NCI-H1048 (cell line): Measurements from ENCODE around the gene GBX1.

Experiments used
- DNase-seq: peaks from one replicate; lab custom pipeline; 2025; lab: John Stamatoyannopoulos, UW

The GBX1 gene

DNA sequence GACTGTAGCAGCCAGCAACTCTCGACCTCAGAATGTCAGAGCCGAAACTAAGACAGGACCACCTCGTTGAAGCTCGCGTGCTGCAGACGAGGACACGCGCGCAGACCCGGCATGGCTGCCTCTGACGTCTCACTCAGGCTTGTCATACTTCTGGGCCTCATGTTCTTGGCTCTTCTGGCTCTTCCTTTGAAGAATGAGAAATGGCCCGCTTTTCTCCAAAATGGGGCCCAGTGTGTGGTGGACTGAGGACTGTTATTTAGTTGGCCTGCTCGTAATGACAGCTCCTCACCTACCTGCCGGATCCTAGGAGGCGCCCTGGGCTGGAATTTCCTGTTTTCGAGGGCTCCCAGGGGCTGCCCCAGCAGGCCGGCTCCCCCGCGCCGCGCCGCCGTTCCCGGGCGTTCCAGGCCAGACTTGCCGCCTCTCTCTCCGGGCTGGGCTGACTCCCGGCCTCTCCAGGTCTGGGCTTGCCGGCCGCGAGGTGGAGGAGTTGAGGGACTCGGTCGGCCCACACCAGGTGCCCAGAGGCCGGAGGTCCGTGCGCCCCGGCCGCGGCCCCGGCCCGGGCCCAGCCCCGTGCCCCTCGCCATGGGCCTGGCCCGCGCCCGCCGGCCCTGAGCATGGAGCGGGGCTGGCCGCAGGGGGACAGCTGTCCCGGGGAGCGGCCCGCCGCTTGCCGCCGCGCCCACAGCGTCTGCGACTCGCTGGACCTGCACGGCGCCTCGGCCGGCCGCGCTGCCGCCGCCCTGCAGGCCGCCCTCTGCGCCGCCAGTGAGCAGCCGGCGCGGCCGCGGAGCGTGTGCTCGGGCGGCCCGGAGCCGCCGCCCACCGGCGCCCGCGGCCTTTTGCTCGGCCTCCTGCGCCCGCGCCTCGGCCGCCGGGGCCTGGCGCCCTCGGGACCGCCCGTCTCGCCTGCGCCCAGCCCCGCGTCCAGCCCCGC is 53.1 kb downstream of the GBX1 start:
- no peak for DNase-seq

DNA sequence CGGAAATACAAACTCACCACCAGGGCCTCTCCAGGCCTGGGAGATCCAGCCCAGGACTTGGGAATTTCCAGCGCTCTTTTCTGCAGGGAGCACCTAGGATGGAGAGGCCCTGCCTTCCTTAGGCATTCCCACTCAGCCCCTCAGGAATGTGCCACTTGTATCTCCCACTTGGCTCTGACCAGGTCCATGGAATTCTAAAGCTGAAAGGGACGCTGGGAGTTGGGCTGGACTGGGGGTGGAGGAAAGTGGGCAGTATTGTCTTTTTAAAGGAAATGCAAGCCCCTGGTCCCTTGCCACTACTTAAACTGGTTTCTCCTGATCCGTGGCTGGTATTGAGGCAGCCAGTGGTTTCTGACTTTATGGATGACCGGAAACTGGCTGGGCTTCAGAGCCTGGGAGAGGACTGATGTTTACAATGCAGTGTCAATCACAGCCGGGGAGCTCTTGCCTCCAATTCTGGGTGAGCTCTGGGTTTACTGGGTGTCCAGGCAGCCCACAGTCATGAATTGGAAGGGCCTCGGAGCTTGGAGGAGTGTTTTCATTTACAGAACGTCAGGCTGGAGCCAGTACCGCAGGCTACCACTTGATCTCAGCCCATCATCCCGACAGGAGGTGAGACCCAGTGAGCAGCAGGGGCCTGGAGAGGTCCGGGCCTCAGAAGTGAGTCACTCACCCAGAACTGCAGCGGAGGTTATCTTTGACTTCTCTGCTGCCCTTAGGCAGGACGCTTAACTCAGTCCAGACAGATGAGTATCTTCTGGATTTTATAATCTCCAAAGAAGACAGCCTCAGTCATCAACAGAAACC is 53.9 kb downstream of the GBX1 start:
- DNase-seq: no peak

DNA sequence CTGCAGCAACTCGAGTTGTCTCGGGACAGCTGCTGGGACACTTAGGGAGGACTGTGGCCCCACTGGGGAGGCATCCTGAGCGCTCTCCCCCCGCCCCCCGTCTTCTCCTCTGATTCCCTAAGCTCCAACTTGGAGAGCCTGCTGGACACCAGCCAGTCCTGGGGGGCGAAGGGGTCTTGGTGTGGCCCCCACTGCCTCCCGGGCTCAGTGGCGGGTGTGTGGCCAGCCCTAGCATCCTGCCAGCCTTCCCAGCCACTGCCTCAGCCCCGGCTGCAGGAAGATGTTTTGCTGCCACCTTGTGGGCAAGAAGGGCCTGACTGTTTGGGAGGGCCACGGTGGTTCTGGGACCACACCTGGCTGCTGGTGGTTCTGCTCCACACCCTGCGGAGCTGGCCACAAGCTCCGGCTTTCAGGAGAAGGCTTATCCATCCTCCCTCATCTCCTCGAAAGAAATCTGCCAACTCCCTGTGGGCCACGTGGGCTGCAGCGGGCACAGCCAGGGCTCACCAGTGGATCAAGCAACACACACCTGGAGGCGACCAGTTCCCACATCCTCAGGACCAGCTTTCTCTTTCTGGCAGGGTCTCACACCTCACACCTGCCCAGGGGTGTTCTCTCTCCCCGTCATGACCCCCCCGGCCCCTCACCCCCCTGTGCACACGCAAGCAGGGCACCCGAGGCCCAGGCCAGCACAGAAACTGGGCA is 56.4 kb downstream of the GBX1 start:
- DNase-seq: no peak

DNA sequence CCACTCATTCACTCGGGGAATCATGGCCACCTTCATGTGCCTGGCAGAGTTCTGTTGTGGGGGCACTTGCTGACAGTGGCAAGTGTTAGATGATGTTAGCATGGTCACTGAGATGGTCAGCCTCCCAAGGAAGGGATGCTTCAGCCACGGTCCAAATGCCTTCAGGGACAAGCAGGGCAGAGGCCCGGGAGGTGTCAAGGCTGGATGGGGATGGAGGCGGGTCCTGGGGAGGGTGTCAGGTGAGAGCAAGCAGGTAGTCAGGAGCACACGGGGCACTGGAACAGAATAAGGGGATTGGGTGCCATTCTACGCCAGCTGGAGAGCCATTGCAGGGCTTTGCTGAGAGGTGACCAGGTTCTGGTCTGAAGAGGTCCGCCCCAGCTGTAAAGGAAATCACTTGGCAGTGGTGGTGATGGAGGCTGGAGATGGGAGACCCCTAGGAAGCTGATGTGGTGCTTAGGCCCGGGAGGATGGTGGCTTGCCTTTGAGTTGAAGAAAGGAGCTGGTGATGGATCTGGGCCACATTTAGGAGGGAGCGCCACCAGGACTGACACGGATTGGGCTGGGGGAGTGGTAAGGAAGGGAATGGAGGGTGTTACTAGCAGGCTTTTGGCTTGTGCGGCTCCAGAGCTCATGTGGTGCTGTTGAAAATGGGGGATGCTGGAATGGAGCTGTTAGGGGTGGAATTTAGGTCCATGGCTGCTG is 57.1 kb downstream of the GBX1 start:
- no peak for DNase-seq

DNA sequence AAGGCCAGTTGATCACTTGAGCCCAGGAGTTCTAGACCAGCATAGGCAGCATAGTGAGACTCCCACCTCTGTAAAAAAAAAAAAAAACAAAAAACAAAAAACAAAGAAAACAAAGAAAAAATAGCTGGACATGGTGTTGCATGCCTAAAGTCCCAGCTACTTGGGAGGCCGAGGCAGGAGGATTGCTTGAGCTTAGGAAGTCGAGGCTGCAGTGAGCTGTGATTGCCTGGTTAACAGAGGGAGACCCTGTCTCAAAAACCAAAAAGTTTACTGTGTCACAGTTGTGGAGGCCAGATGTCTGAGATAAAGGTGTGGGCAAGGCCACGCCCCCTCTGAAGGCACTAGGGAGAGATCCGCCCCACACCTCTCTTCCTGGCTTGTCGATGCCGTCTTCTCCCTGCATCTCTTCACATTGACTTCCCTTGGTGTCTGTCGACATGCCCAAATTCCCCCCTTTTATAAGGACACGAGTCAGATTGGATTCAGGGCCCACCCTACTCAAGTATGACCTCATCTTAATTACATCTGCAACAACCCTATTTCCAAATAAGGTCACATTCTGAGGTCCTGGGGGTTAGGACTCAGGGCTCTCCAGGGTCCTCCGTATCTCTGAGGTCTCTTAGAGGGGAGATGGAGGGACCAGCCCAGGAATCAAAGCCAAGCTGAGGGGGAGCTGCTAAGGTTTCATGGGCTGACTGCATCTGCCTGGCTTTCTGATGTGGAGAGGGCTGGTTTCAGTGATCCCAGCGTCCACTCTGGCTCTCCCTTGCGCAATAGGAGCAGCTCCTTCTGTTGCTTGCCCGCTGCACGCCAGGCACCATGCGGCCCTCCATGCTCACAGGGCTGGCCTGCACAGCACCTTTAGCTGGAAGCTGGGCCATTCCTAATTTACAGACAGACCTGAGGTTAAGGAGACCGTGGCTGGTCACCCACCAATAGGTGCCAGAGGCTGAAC is 58.1 kb downstream of the GBX1 start:
- no peak for DNase-seq

DNA sequence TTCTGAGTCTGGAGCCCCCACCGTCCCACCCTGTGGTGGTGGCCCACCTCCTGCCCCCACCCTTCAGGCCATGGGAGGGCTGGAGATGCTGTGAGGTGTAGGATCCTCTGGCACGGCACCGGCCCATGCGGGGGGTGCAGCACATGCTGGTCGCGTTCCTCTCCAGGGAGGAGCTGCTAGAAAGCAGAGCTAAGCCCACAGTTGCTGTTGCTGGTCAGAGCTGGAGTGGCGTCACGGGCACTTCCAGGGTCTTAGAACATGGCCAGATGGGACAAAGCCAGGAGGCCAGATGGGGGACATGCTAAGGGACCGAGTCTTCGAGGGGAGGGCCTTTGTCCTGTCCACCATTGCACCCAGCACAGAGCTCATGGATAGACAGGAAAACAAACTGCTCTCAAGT is 59.6 kb downstream of the GBX1 start:
- DNase-seq: no peak

DNA sequence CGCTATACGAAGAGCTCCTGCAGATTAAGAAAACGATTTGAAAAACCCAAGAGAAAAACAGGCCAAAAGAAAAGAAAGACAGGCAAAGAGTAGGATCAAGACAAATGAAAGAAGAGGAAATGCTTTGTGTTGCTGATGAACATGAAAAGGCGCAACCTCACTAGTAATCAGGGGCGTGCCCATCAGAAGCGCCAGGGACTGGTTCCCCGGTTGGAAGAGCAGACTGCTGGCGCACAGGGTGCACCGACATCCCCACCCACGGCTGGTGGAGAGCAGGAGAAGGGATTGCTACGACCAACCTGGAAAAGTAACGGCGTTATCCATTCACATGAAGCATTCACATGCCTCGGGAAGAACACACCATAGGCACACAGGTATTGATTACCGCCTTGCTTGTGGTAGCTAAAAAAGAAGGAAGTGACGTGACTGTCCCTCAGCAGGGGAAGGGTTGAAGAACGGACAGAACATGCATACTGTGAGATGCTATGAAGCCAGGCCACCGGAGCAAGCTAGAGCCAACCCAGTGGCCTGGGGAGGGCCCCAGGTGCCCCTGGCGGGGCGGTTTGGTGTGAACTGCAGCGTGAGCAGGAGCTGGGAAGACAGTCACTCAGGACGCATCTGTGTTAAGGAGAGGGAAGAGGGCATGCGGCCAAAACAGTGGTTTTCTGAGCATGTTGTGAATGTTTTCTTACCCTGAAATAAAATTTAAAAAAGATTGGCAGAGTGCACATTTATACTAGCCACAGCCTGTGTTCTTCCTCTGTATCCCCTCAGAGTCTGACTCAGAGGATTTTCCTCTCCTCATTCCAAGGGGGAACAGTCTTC is 62.9 kb downstream of the GBX1 start:
- DNase-seq: no peak

DNA sequence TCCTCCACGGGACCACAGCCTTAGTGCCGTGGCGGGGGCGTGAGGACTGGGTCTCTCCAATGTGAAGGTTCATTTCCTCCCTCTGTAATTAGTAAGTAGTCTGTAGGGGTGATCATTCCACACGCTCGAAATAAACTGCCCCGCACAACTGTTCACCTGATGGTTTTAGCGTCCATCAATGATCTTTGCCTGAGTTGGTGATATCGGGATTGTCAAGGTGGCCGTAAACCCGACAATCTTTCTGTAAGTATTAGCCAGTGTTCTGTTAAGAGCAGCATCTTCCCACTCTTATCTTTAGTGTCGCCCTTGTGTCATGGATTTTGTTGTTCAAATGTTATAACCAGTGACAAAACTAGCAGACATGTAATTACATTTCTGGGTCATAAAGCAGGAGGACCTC is 63.5 kb downstream of the GBX1 start:
- no peak for DNase-seq

DNA sequence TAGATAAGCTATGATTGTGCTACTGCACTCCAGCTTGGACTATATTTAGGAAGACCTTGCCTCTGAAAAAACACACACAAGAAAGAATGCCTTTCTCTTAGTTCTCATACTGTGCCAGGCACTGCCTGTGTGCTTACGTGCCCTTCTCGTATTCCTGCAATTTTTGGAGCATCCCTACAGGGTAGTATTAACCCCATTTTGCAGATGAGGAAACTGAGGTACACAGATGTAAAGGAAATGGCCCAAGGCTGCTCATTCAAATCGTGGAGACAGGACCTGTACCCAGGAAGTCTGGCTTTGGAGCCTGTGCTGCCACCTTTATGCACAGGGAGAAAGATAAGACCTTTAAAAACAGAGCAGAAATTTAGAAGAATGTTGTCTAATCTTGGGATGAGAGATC is 64.5 kb downstream of the GBX1 start:
- DNase-seq: no peak

DNA sequence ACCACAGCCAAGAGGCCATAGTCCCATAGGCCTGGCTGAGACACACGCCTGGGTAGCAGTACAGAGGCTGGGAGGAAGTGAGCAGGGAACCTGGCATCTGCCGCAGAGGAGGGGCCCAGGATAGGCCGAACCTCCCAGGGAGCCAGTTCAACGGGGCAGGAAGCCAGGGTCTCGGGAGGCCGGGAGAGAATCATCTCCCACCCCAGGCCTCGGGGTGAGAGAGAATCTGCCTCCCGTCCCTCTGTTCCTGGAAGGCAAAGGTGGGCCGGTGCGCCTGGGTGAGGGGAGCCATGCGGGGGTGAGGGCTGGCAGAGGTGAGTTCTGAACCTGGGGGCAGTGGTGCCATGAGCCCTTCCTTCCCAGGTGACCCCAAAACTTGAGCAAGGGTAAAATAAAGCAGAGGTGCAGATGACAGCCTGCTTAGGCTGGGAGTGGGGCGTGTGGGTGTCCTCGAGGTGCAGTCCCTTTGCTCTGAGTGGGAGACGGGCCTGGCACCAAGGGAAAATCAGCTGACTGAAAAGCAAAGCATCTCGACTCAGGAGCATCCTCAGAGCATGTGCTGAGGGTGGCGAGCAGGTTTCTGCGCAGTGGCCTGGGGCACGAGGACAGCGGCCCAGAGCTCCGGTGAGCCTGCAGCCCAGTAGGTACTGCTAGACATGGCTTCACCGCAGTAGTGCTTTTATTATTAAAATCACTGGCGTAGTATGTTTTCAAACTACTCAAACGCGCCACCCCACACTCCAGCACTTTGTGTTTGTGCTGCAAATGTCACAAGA is 65.7 kb downstream of the GBX1 start:
- no peak for DNase-seq

DNA sequence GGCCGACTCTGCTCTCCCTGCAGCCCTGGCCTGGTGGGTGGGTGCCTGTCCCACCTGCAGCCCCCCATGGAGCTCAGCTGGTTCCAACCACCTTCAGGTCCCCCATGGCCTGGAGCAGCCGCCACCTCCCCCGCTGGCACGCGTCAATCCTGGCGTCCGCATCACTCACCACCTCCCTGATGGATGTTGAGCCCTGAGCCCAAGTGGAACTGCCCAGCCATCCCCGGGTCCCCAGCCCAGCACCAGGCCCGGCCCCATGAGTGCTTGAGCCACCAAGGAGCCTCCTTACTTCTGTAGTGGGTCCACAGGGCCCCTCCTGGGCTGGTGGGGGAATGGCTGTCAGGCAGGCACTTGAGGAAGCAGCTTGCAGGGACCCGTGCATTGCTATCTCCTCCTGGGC is 66.6 kb downstream of the GBX1 start:
- no peak for DNase-seq

DNA sequence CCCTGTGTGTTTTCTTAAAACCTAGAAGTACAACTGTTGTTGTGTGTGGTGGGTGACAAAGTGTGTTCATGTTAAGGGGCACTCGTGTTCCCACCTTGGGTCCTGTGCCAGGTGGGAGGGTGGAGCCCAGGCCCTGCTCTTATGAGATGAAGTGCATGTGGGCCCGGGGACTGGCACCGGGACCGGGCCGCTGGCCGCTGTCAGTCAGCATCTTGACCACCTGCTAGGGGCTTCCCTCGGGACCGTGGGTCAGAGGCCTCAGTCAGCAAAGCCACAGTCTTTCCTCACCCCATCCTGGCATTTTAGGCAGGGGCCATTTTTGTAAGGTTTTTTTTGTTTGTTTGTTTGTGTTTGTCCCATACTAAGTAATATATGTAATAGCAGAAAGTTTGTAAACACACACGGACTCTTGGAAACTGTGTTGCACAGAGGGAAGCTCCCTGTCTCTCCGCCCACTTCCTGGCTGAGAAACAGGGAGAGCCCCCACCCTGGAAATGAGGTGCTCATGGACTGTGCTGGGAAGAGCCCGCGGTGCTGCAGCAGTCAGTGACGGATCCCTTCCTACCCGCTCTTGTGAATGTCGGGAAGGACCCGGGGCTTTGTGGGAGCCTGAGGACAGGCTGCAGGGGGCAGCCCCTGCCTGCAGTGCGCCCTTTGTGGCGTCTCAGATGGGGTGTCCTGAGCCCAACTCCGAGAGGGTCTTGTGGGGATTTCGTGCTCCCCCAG is 67.8 kb downstream of the GBX1 start:
- no peak for DNase-seq
